Tibial nerve (tissue), 4 donors: ENCODE measurements around the gene VTCN1. TPM values are rescaled to one million over a fixed set of nuclear protein-coding genes. Genes with fewer than 3 reads are reported as not detected.

ENCODE experiments used
- DNase-seq, 2 donors: peaks; one replicate each; pipeline ENCODE4 v3.0.0-alpha.2; 2019; ENCODE audit warnings: low spot score in 2 of 2
- H3K27ac ChIP-seq, 4 donors: fragments of 200-600 bp; sonication (generic) in 3 of 4; one replicate each; pipeline ENCODE4 v1.5.1; 2017 to 2019; ENCODE audit warnings: mild to moderate bottlenecking in 1 of 4
- H3K27me3 ChIP-seq, 2 donors: fragments of 200-600 bp; sonication (generic) in 1 of 2; one replicate each; pipeline versions ENCODE4 v1.5.1 to v1.6.0; 2017 to 2019
- H3K36me3 ChIP-seq, 3 donors: fragments of 200-600 bp; sonication (generic); one replicate each; pipeline ENCODE4 v1.5.1; 2018 to 2019
- H3K4me1 ChIP-seq, 4 donors: fragments of 200-600 bp; sonication (generic) in 3 of 4; one replicate each; pipeline ENCODE4 v1.5.1; 2017 to 2019
- H3K4me3 ChIP-seq, 4 donors: fragments of 200-600 bp; sonication (generic) in 3 of 4; one replicate each; pipeline ENCODE4 v1.5.1; 2017 to 2019; ENCODE audit warnings: mild to moderate bottlenecking in 1 of 4, moderate library complexity in 1 of 4
- H3K9me3 ChIP-seq, 4 donors: fragments of 200-600 bp; sonication (generic) in 3 of 4; one replicate each; pipeline ENCODE4 v1.5.1; 2017 to 2019
- CTCF ChIP-seq, 5 experiments: fragments of 200-600 bp in 3 of 5; fragments of 450-650 bp in 2 of 5; sonication (generic) in 3 of 5; IDR thresholded peaks; one replicate each; pipeline ENCODE4 v1.5.1; 2016 to 2019; ENCODE audit warnings: antibody characterized with exemption in 5 of 5, mild to moderate bottlenecking in 3 of 5, moderate library complexity in 2 of 5
- EP300 ChIP-seq, 2 donors: sonication (generic); formaldehyde crosslinking; IDR thresholded peaks; one replicate each; pipeline ENCODE4 v1.6.1; 2017; ENCODE audit warnings: antibody characterized with exemption in 2 of 2, mild to moderate bottlenecking in 1 of 2
- POLR2A ChIP-seq, 2 donors: fragments of 450-650 bp; IDR thresholded peaks; one replicate each; pipeline ENCODE4 v1.6.1; 2017; ENCODE audit warnings: antibody characterized with exemption in 2 of 2, mild to moderate bottlenecking in 2 of 2, moderate library complexity in 2 of 2
- WGBS, 2 donors: methylation state at CpG; one replicate each; pipeline ENCODE4 v1.1.5; 2018; 5-methylcytosine and 5-hydroxymethylcytosine counted together
- small RNA-seq: library from RNA; depleted of rRNA; stranded (forward); fragments of <200 nt; gene quantifications from one replicate; pipeline ENCODE3, GENCODE V24; 2016
- total RNA-seq, 4 donors: library from RNA; depleted of rRNA; stranded (reverse); fragments of >200 nt; gene quantifications; one replicate each; pipeline ENCODE4 v1.1.0, GENCODE V29; 2016

The VTCN1 gene
- total RNA-seq, 4 donors from 2014 or later, result not detected

GRCh38 chr1:117093870-117094621 is 116.7 kb downstream of the VTCN1 start:
- WGBS, 2 donors, result 81 to 89% methylated on average over 6 of the region's 6 CpGs

More at GRCh38 chr1:117093870-117094621, 116.7 kb downstream of the VTCN1 start:
- Histone ChIP-seq H3K27me3 (no peaks in the 10 kb centered on the region), H3K36me3 (peaks cover 0 to 42% (median 0%) of the 10 kb centered on the region in 3 donors), H3K27ac (no peak overlapping the region), H3K9me3 (no peaks in the 10 kb centered on the region), H3K4me1 (peaks cover 0 to 12% (median 2%) of the 10 kb centered on the region in 4 donors), H3K4me3 (no peak overlapping the region)
- no peak for TF ChIP-seq EP300 (IDR thresholded peaks at IDR 0.05)
- no peak for TF ChIP-seq CTCF (IDR thresholded peaks at IDR 0.05)
- TF ChIP-seq POLR2A (IDR thresholded peaks at IDR 0.05), result no peak
- no peak for DNase-seq

Small RNAs within 50 kb of the gene (small RNA-seq; reads per million reads assigned to genes)
- gene MIR942 (not detected), gene RF00017 (not detected)

Other genes starting within 250 kb of the VTCN1 start
- gene CD101, start 209.2 kb downstream of the VTCN1 start, total RNA-seq, result 1 to 10 TPM in 1 of 4 donors, under 1 TPM in 2, not detected in 1; under 0.01 to 2.9 (median 0.59) TPM
- 10 to 100 TPM; 12.9 to 37.5 (median 19.3) TPM for gene TTF2, start 150.6 kb downstream of the VTCN1 start, total RNA-seq
- gene TRIM45, start 89.2 kb downstream of the VTCN1 start, total RNA-seq, result 1 to 10 TPM; 3.3 to 6.9 (median 4.8) TPM
- 10 to 100 TPM; 31.4 to 65.7 (median 45.6) TPM for gene MAN1A2, start 156.5 kb upstream of the VTCN1 start, total RNA-seq